Endodermal cell (in vitro differentiated cells): Measurements from ENCODE around the gene KCNK3. TPM values are rescaled to one million over a fixed set of nuclear protein-coding genes. Genes with fewer than 3 reads are reported as not detected.

ENCODE experiments used
- DNase-seq: peaks from one replicate; pipeline ENCODE4 v3.0.0-alpha.2; 2017
- H3K27ac ChIP-seq: 2 replicates; pipeline ENCODE4 v1.5.1; 2013; ENCODE audit warnings: mild to moderate bottlenecking, low read depth, low read length, moderate library complexity
- H3K27me3 ChIP-seq: 2 replicates; pipeline ENCODE4 v1.6.1; 2013; ENCODE audit warnings: mild to moderate bottlenecking, low read length, moderate library complexity; ENCODE audit not compliant: insufficient read depth, control insufficient read depth, poor library complexity, severe bottlenecking
- H3K36me3 ChIP-seq: 2 replicates; pipeline ENCODE4 v1.7.0; 2013; ENCODE audit warnings: mild to moderate bottlenecking, low read length, moderate library complexity; ENCODE audit not compliant: control insufficient read depth, insufficient read depth
- H3K4me1 ChIP-seq: one replicate; pipeline ENCODE4 v1.7.0; 2013; ENCODE audit warnings: low read length; ENCODE audit not compliant: control insufficient read depth, insufficient read depth
- H3K4me3 ChIP-seq: 2 replicates; pipeline ENCODE4 v1.5.1; 2013; ENCODE audit warnings: mild to moderate bottlenecking, low read length, moderate library complexity
- H3K9ac ChIP-seq: 2 replicates; pipeline ENCODE4 v1.6.1; 2013; ENCODE audit warnings: mild to moderate bottlenecking, low read length, moderate library complexity; ENCODE audit not compliant: poor library complexity, severe bottlenecking; ENCODE audit errors: extremely low read depth
- H3K9me3 ChIP-seq: 2 replicates; pipeline ENCODE4 v1.6.1; 2013; ENCODE audit warnings: mild to moderate bottlenecking, low read length, moderate library complexity; ENCODE audit not compliant: control insufficient read depth
- H3K27ac Mint-ChIP-seq: 2 replicates; pipeline ENCODE4 v1.8.0; 2020; ENCODE audit warnings: mixed read lengths
- H3K27me3 Mint-ChIP-seq: 2 replicates; pipeline ENCODE4 v1.8.0; 2021; ENCODE audit warnings: mild to moderate bottlenecking, mixed read lengths; ENCODE audit not compliant: insufficient read depth
- H3K36me3 Mint-ChIP-seq: 2 replicates; pipeline ENCODE4 v1.8.0; 2020; ENCODE audit warnings: low read depth, mixed read lengths
- H3K4me1 Mint-ChIP-seq: 2 replicates; pipeline ENCODE4 v1.8.0; 2020; ENCODE audit warnings: mixed read lengths
- H3K4me3 Mint-ChIP-seq: 2 replicates; pipeline ENCODE4 v1.8.0; 2020; ENCODE audit warnings: mild to moderate bottlenecking, moderate library complexity, mixed read lengths
- H3K9me3 Mint-ChIP-seq: 2 replicates; pipeline ENCODE4 v1.8.0; 2020; ENCODE audit warnings: mild to moderate bottlenecking, mixed read lengths
- WGBS, 2 experiments: methylation state at CpG; one replicate each; pipeline versions ENCODE4 v1.1.5 to v1.1.7; 2013; ENCODE audit warnings: missing lambda C conversion rate in 2 of 2, mixed read lengths in 1 of 2; ENCODE audit not compliant: insufficient coverage in 1 of 2, insufficient read length in 1 of 2; 5-methylcytosine and 5-hydroxymethylcytosine counted together
- total RNA-seq, 2 donors: library from RNA; stranded (reverse); fragmentation: NEBNext Ultra II Directional in 1 of 2; extraction: Animal tissue kit (Norgen Biotek cat#: 25700) in 1 of 2; gene quantifications; 2 replicates in 1 of 2; 3 replicates in 1 of 2; pipeline ENCODE4 v1.2.1, GENCODE V29; 2021
- TF ChIP-seq, protein P1 (sequence below): fragments of 200-600 bp; sonication (generic); conservative IDR thresholded peaks from 2 replicates; pipeline ENCODE4 v1.5.0; 2021; ENCODE audit warnings: antibody characterized with exemption, mild to moderate bottlenecking

The KCNK3 gene
- total RNA-seq, 2 donors from 2014 or later = not detected

DNA sequence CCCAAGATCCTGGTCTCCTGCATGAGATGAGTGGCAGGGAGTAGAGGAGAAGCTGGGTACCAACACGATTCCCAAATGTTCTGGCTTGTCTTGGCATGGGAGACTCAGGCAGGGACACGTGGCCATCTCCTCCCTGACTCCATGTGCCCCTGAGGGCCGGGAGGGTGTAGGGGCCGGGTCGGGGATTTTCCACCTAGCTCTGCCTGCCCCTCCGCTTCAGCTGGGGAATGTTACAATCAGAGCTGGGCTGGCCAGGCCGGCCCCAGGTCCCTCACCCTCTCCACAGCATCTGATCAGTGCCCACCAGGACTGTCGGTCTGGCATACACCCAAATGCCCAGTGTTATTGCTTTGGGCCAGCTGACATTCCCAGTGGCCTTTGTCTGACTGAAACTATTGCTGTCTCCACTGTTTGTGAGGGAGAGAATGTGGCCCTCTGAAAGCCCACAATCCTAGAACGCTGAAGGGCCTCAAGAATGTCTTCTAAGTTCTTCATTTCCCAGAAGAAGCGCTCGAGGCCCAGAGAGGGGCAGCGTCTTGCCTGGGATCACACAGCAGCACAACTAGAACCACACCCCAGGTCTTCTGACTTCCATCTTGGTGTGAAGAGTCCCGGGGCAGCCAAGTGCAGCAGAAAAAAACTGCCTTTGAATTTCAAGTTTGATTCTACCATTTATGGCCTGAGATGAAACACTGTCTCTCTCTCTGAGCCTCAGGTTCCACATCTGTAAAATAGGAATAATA is 23.2 kb downstream of the KCNK3 start:
- no peaks in the 10 kb centered on the region for H3K27me3 ChIP-seq
- H3K4me3 Mint-ChIP-seq = no peak overlapping the region
- TF ChIP-seq, protein P1, sequence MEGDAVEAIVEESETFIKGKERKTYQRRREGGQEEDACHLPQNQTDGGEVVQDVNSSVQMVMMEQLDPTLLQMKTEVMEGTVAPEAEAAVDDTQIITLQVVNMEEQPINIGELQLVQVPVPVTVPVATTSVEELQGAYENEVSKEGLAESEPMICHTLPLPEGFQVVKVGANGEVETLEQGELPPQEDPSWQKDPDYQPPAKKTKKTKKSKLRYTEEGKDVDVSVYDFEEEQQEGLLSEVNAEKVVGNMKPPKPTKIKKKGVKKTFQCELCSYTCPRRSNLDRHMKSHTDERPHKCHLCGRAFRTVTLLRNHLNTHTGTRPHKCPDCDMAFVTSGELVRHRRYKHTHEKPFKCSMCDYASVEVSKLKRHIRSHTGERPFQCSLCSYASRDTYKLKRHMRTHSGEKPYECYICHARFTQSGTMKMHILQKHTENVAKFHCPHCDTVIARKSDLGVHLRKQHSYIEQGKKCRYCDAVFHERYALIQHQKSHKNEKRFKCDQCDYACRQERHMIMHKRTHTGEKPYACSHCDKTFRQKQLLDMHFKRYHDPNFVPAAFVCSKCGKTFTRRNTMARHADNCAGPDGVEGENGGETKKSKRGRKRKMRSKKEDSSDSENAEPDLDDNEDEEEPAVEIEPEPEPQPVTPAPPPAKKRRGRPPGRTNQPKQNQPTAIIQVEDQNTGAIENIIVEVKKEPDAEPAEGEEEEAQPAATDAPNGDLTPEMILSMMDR = no peak
- H3K9me3 Mint-ChIP-seq = no peaks in the 10 kb centered on the region
- 88 to 90% methylated on average over 11 to 13 of the region's 13 CpGs for WGBS, 2 experiments
- H3K27ac ChIP-seq = no peak overlapping the region
- no peak overlapping the region for H3K27ac Mint-ChIP-seq
- no peaks in the 10 kb centered on the region for H3K9me3 ChIP-seq
- H3K4me1 Mint-ChIP-seq = peaks cover 4% of the 10 kb centered on the region
- no peaks in the 10 kb centered on the region for H3K27me3 Mint-ChIP-seq
- DNase-seq = no peak
- H3K4me1 ChIP-seq = no peaks in the 10 kb centered on the region
- H3K36me3 ChIP-seq = no peaks in the 10 kb centered on the region
- no peak overlapping the region for H3K9ac ChIP-seq
- no peak overlapping the region for H3K4me3 ChIP-seq
- H3K36me3 Mint-ChIP-seq = no peaks in the 10 kb centered on the region

DNA sequence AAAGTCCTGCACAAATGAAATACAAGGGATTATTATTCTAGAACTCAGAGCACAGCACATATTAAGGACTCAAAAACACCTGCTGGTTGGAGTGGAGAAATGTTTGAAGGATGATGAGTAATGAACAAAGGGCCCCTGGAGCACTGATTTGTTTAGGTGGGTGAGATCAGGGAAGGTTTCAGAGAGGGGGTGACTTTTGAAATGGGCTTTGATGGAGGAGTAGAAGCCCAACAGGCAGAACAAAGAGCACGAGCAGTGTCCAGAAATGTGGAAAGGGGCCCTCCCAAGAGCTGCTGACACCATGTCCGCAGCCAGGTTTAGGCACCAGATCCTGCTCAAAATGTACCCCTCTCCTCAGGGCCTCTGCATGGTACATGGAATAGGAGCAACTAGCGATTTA is 23.8 kb downstream of the KCNK3 start:
- Histone ChIP-seq H3K27ac (no peak overlapping the region), H3K4me3 (no peak overlapping the region), H3K36me3 (no peaks in the 10 kb centered on the region), H3K4me1 (no peaks in the 10 kb centered on the region), H3K9me3 (no peaks in the 10 kb centered on the region), H3K9ac (no peak overlapping the region), H3K27me3 (no peaks in the 10 kb centered on the region)
- Mint-ChIP-seq H3K36me3 (no peaks in the 10 kb centered on the region), H3K4me1 (peaks cover 5% of the 10 kb centered on the region), H3K27me3 (no peaks in the 10 kb centered on the region), H3K4me3 (no peak overlapping the region), H3K9me3 (no peaks in the 10 kb centered on the region), H3K27ac (no peak overlapping the region)
- TF ChIP-seq, protein P1 = no peak
- 86 to 89% methylated on average over 2 to 3 of the region's 3 CpGs for WGBS, 2 experiments
- no peak for DNase-seq

- no peak overlapping the region for H3K27ac ChIP-seq
- Mint-ChIP-seq H3K4me1 (peaks cover 7% of the 10 kb centered on the region), H3K4me3 (no peak overlapping the region), H3K27me3 (no peaks in the 10 kb centered on the region), H3K9me3 (no peaks in the 10 kb centered on the region), H3K36me3 (no peaks in the 10 kb centered on the region), H3K27ac (no peak overlapping the region)
- no peak overlapping the region for H3K9ac ChIP-seq
- H3K4me3 ChIP-seq = no peak overlapping the region
- no peaks in the 10 kb centered on the region for H3K9me3 ChIP-seq
- H3K27me3 ChIP-seq = no peaks in the 10 kb centered on the region
- TF ChIP-seq, protein P1 = no peak
- H3K4me1 ChIP-seq = no peaks in the 10 kb centered on the region
- no peak for DNase-seq
- H3K36me3 ChIP-seq = no peaks in the 10 kb centered on the region
- 91 to 93% methylated on average over 2 of the region's 2 CpGs for WGBS, 2 experiments
These were observed 24.2 kb downstream of the KCNK3 start for GRCh38 chr2:26716769-26717168.
